Measurements from ENCODE around the gene FRMPD2. TPM values are rescaled to one million over a fixed set of nuclear protein-coding genes. Genes with fewer than 3 reads are reported as not detected.

The FRMPD2 gene
- total and polyA plus RNA-seq, 4 experiments from 2014 or later = not detected

GRCh38 chr10:48289501-48290238 is 15.2 kb upstream of the FRMPD2 start:
- Mint-ChIP-seq H3K4me1 (peaks cover 2 to 22% (median 11%) of the 10 kb centered on the region in 4 donors), H3K27ac (peak overlapping the region in 1 of 7 donors; percentile 28), H3K9me3 (peaks cover 0 to 6% (median 4%) of the 10 kb centered on the region in 8 donors), H3K36me3 (no peaks in the 10 kb centered on the region), H3K4me3 (peak overlapping the region in 2 of 8 donors; percentile 7 to 20), H3K27me3 (peaks cover 10 to 21% of the 10 kb centered on the region in 2 donors)
- Histone ChIP-seq H3K4me1 (ENCODE audit: insufficient read depth, low read length) (no peaks in the 10 kb centered on the region), H3K27me3 (ENCODE audit: insufficient read depth, low read length) (no peaks in the 10 kb centered on the region), H3K9me3 (ENCODE audit: control insufficient read depth in 1 of 2, low read length in 2 of 2) (no peaks in the 10 kb centered on the region), H3K27ac (ENCODE audit: low read depth, low read length) (no peak overlapping the region), H3K4me3 (ENCODE audit: low read length in 2 of 2) (no peak overlapping the region), H3K36me3 (ENCODE audit: insufficient read depth, low read length) (no peaks in the 10 kb centered on the region)
- peak in 3 of 5 donors; percentile 22 to 27 (median 24) for DNase-seq
- ChIA-PET CTCF (ENCODE audit: partially characterized antibody) (interaction anchor here (1.6 to 2.0 kb wide), 2 partner anchors 11 to 14 kb away, joined by 4 to 9 read pairs; no protein-coding TSS in a partner anchor), POLR2A (ENCODE audit: partially characterized antibody) (no interaction called here)
- intact Hi-C loops (cut with micrococcal nuclease) = no loop called here

- Mint-ChIP-seq H3K36me3 (no peaks in the 10 kb centered on the region), H3K27ac (no peak overlapping the region), H3K9me3 (peaks cover 0 to 12% (median 7%) of the 10 kb centered on the region in 8 donors), H3K4me1 (peaks cover 2 to 22% (median 11%) of the 10 kb centered on the region in 4 donors), H3K27me3 (peaks cover 14 to 21% of the 10 kb centered on the region in 2 donors), H3K4me3 (no peak overlapping the region)
- Histone ChIP-seq H3K9me3 (ENCODE audit: control insufficient read depth in 1 of 2, low read length in 2 of 2) (no peaks in the 10 kb centered on the region), H3K4me1 (ENCODE audit: insufficient read depth, low read length) (no peaks in the 10 kb centered on the region), H3K4me3 (ENCODE audit: low read length in 2 of 2) (no peak overlapping the region), H3K27me3 (ENCODE audit: insufficient read depth, low read length) (no peaks in the 10 kb centered on the region), H3K27ac (ENCODE audit: low read depth, low read length) (no peak overlapping the region), H3K36me3 (ENCODE audit: insufficient read depth, low read length) (no peaks in the 10 kb centered on the region)
- ChIA-PET POLR2A (ENCODE audit: partially characterized antibody) (no interaction called here), CTCF (ENCODE audit: partially characterized antibody) (interaction anchor here (1.4 kb wide), 1 partner anchor 21 kb away, joined by 3 read pairs; no protein-coding TSS in a partner anchor)
- no peak for DNase-seq
- intact Hi-C loops (cut with micrococcal nuclease) = no loop called here
These were observed 14.2 kb upstream of the FRMPD2 start for GRCh38 chr10:48288661-48289060.

- peaks cover 0 to 16% (median 8%) of the 10 kb centered on the region in 8 donors for H3K9me3 Mint-ChIP-seq
- no peaks in the 10 kb centered on the region for H3K36me3 Mint-ChIP-seq
- H3K27me3 Mint-ChIP-seq = peaks cover 15 to 21% of the 10 kb centered on the region in 2 donors
- H3K4me3 Mint-ChIP-seq = no peak overlapping the region
- Histone ChIP-seq H3K27me3 (ENCODE audit: insufficient read depth, low read length) (no peaks in the 10 kb centered on the region), H3K4me1 (ENCODE audit: insufficient read depth, low read length) (no peaks in the 10 kb centered on the region), H3K36me3 (ENCODE audit: insufficient read depth, low read length) (no peaks in the 10 kb centered on the region), H3K9me3 (ENCODE audit: control insufficient read depth in 1 of 2, low read length in 2 of 2) (no peaks in the 10 kb centered on the region), H3K4me3 (ENCODE audit: low read length in 2 of 2) (no peak overlapping the region), H3K27ac (ENCODE audit: low read depth, low read length) (no peak overlapping the region)
- CTCF ChIA-PET (ENCODE audit: partially characterized antibody) = interaction anchor here (1.4 kb wide), 1 partner anchor 22 kb away, joined by 3 read pairs; no protein-coding TSS in a partner anchor
- POLR2A ChIA-PET (ENCODE audit: partially characterized antibody) = no interaction called here
- peaks cover 2 to 22% (median 11%) of the 10 kb centered on the region in 4 donors for H3K4me1 Mint-ChIP-seq
- intact Hi-C loops (cut with micrococcal nuclease) = no loop called here
- DNase-seq = no peak
- H3K27ac Mint-ChIP-seq = peak overlapping the region in 1 of 7 donors; percentile 77
These were observed 13.2 kb upstream of the FRMPD2 start for GRCh38 chr10:48287417-48288391.

- Mint-ChIP-seq H3K9me3 (peaks cover 0 to 21% (median 14%) of the 10 kb centered on the region in 8 donors), H3K4me3 (no peak overlapping the region), H3K27me3 (peaks cover 17 to 21% of the 10 kb centered on the region in 2 donors), H3K36me3 (peaks cover 0 to 2% of the 10 kb centered on the region in 2 donors), H3K4me1 (peaks cover 2 to 22% (median 11%) of the 10 kb centered on the region in 4 donors), H3K27ac (no peak overlapping the region)
- H3K4me3 ChIP-seq (ENCODE audit: low read length in 2 of 2) = no peak overlapping the region
- no peak overlapping the region for H3K27ac ChIP-seq (ENCODE audit: low read depth, low read length)
- no peaks in the 10 kb centered on the region for H3K9me3 ChIP-seq (ENCODE audit: control insufficient read depth in 1 of 2, low read length in 2 of 2)
- POLR2A ChIA-PET (ENCODE audit: partially characterized antibody) = no interaction called here
- DNase-seq = no peak
- H3K36me3 ChIP-seq (ENCODE audit: insufficient read depth, low read length) = no peaks in the 10 kb centered on the region
- intact Hi-C loops (cut with micrococcal nuclease) = no loop called here
- no peaks in the 10 kb centered on the region for H3K27me3 ChIP-seq (ENCODE audit: insufficient read depth, low read length)
- CTCF ChIA-PET (ENCODE audit: partially characterized antibody) = no interaction called here
- no peaks in the 10 kb centered on the region for H3K4me1 ChIP-seq (ENCODE audit: insufficient read depth, low read length)
These were observed 11.9 kb upstream of the FRMPD2 start for GRCh38 chr10:48286356-48286755.

GRCh38 chr10:48285710-48286109 is 11.2 kb upstream of the FRMPD2 start:
- ChIA-PET POLR2A (ENCODE audit: partially characterized antibody) (no interaction called here), CTCF (ENCODE audit: partially characterized antibody) (no interaction called here)

GRCh38 chr10:48284811-48285210 is 10.3 kb upstream of the FRMPD2 start:
- H3K27me3 Mint-ChIP-seq = peaks cover 17 to 25% of the 10 kb centered on the region in 2 donors
- intact Hi-C loops (cut with micrococcal nuclease) = no loop called here
- H3K27ac ChIP-seq (ENCODE audit: low read depth, low read length) = no peak overlapping the region

More at GRCh38 chr10:48285710-48286109, 11.2 kb upstream of the FRMPD2 start:
- Mint-ChIP-seq H3K27ac (no peak overlapping the region), H3K27me3 (peaks cover 17 to 23% of the 10 kb centered on the region in 2 donors), H3K4me1 (peaks cover 2 to 22% (median 11%) of the 10 kb centered on the region in 4 donors), H3K9me3 (peaks cover 0 to 27% (median 20%) of the 10 kb centered on the region in 8 donors), H3K4me3 (no peak overlapping the region), H3K36me3 (peaks cover 0 to 6% of the 10 kb centered on the region in 2 donors)
- H3K4me1 ChIP-seq (ENCODE audit: insufficient read depth, low read length) = no peaks in the 10 kb centered on the region
- H3K9me3 ChIP-seq (ENCODE audit: control insufficient read depth in 1 of 2, low read length in 2 of 2) = no peaks in the 10 kb centered on the region
- no peak overlapping the region for H3K4me3 ChIP-seq (ENCODE audit: low read length in 2 of 2)
- no peak overlapping the region for H3K27ac ChIP-seq (ENCODE audit: low read depth, low read length)
- no peaks in the 10 kb centered on the region for H3K27me3 ChIP-seq (ENCODE audit: insufficient read depth, low read length)
- no peaks in the 10 kb centered on the region for H3K36me3 ChIP-seq (ENCODE audit: insufficient read depth, low read length)
- no peak for DNase-seq
- intact Hi-C loops (cut with micrococcal nuclease) = no loop called here

More at GRCh38 chr10:48284811-48285210, 10.3 kb upstream of the FRMPD2 start:
- Histone ChIP-seq H3K4me3 (ENCODE audit: low read length in 2 of 2) (no peak overlapping the region), H3K9me3 (ENCODE audit: control insufficient read depth in 1 of 2, low read length in 2 of 2) (no peaks in the 10 kb centered on the region), H3K27me3 (ENCODE audit: insufficient read depth, low read length) (no peaks in the 10 kb centered on the region), H3K36me3 (ENCODE audit: insufficient read depth, low read length) (no peaks in the 10 kb centered on the region), H3K4me1 (ENCODE audit: insufficient read depth, low read length) (no peaks in the 10 kb centered on the region)
- Mint-ChIP-seq H3K9me3 (peaks cover 0 to 27% (median 20%) of the 10 kb centered on the region in 8 donors), H3K27ac (no peak overlapping the region), H3K4me1 (peaks cover 2 to 19% (median 10%) of the 10 kb centered on the region in 4 donors), H3K4me3 (no peak overlapping the region), H3K36me3 (peaks cover 0 to 6% of the 10 kb centered on the region in 2 donors)
- DNase-seq = no peak
- POLR2A ChIA-PET (ENCODE audit: partially characterized antibody) = no interaction called here
- CTCF ChIA-PET (ENCODE audit: partially characterized antibody) = no interaction called here

Data from CD4-positive, alpha-beta memory T cell (primary cell).